GM23338 (cell line): ENCODE measurements around the gene CIB4.

Experiments
- CREB1 ChIP-seq: fragments of 250-450 bp; sonication (Bioruptor Pico); IDR thresholded peaks from 2 replicates; pipeline ENCODE4 v1.5.0; 2020; ENCODE audit warnings: low read depth, mild to moderate bottlenecking, moderate library complexity
- CTCF ChIP-seq, 2 experiments: fragments of 200-600 bp in 1 of 2; sonication (generic) in 1 of 2; conservative IDR thresholded peaks; 2 replicates each; pipeline versions ENCODE4 v1.5.1 to v1.6.1; 2016 to 2017; ENCODE audit warnings: antibody characterized with exemption in 2 of 2, low read depth in 2 of 2, mild to moderate bottlenecking in 2 of 2, moderate library complexity in 1 of 2
- ETS1 ChIP-seq: IDR thresholded peaks from 2 replicates; pipeline ENCODE4 v1.6.1; 2016; ENCODE audit warnings: antibody characterized with exemption
- EZH2 ChIP-seq: fragments of 200-600 bp; sonication (generic); IDR thresholded peaks from one replicate; pipeline ENCODE4 v1.8.0; 2017; ENCODE audit warnings: antibody characterized with exemption, mild to moderate bottlenecking, low read depth; ENCODE audit not compliant: unreplicated experiment
- EZH2phosphoT487 ChIP-seq: fragments of 200-600 bp; sonication (generic); IDR thresholded peaks from one replicate; pipeline ENCODE4 v1.8.1; 2018; ENCODE audit warnings: antibody characterized with exemption; ENCODE audit not compliant: unreplicated experiment
- JUNB ChIP-seq: IDR thresholded peaks from one replicate; pipeline ENCODE4 v1.6.1; 2016; ENCODE audit warnings: antibody characterized with exemption; ENCODE audit not compliant: unreplicated experiment
- NANOG ChIP-seq: IDR thresholded peaks from 2 replicates; pipeline ENCODE4 v1.6.1; 2016; ENCODE audit warnings: antibody characterized with exemption, borderline replicate concordance
- POLR2AphosphoS5 ChIP-seq: IDR thresholded peaks from 2 replicates; pipeline ENCODE4 v1.6.1; 2016; ENCODE audit warnings: antibody characterized with exemption, low read depth
- ZNF114 ChIP-seq: fragments of 250-450 bp; sonication (Bioruptor Pico); IDR thresholded peaks from 2 replicates; pipeline ENCODE4 v1.5.0; 2020; ENCODE audit warnings: mild to moderate bottlenecking, moderate library complexity

- no peak for TF ChIP-seq CTCF (conservative IDR thresholded peaks at IDR 0.05; ENCODE audit: low read depth in 2 of 2)
- no peak for TF ChIP-seq POLR2AphosphoS5
- TF ChIP-seq ZNF114: no peak
- TF ChIP-seq EZH2: no peak
- TF ChIP-seq CREB1 (CRISPR knock-in tag): no peak
- no peak for TF ChIP-seq EZH2phosphoT487
- no peak for TF ChIP-seq JUNB
- no peak for TF ChIP-seq ETS1
- no peak for TF ChIP-seq NANOG
Measured at GRCh38 chr2:26635401-26635800, 5.8 kb downstream of the CIB4 start.
